ENCODE results near the gene ROBO1.

ROBO1 gene

DNA sequence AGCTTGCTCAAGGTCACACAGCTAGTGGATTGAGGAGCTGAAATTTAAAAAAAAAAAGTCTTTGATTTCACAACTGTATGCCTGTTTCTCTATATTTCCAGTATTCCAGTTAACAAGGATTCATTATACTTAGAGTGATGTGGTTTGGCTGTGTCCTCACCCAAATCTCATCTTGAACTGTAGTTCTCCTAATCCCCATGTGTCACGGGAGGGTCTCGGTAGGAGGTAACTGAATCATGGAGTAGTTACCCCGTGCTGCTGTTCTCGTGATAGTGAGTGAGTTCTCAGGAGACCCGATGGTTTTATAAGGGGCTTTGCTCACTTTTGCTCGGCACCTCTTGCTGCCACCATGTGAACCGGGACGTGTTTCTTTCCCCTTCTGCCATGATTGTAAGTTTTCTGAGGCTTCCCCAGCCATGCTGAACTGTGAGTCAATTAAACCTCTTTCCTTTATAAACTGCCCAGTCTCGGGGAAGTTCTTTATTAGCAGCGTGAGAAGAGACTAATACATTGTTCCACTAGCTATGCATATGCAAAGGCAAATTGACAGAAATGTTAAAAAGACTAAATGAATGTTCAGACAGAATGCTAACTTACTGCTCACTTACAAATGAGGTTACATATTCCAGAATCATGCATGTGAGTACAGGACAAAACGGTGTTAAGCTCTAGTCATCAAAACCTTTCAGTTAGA lies 1101.9 kb downstream of the ROBO1 start:
- DNase-seq, result no peak

DNA sequence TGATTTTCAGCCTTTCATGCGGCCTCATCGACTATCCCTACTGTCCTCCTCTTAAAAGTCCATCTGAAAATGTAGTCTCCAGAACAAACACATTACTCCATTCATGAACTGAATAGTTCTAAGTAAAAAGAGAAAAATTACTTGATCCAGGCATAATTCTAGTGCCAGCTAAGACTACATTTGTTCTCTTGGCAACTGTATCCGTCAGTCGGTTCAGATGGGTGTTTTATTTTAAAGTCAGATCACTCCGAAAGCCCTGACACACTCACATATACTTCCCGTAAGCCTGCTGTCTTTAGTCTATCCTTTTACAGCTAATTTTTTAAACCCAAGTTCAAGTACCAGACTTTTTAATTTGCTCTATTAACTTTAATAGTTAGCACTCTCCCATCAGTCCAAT lies 1102.7 kb downstream of the ROBO1 start:
- no peak for DNase-seq

DNA sequence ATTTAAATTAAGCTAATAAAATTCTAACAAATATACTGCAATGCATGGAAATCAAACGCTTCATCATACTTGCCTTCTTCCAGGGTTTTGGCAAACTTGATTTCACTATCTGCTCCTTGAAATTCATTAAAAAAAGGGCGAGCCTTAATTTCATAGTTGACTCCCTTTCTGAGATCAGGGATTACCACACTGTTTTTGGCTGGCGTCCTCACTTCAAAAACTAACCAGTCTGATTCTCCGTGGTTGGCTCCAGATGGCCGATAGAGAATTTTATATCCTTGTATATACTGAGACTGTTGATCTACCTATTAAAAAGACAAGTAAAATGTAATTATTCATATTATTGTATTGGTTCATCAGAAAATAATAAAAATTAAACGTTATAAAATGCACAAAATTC lies 1106.8 kb downstream of the ROBO1 start:
- DNase-seq, result no peak

DNA sequence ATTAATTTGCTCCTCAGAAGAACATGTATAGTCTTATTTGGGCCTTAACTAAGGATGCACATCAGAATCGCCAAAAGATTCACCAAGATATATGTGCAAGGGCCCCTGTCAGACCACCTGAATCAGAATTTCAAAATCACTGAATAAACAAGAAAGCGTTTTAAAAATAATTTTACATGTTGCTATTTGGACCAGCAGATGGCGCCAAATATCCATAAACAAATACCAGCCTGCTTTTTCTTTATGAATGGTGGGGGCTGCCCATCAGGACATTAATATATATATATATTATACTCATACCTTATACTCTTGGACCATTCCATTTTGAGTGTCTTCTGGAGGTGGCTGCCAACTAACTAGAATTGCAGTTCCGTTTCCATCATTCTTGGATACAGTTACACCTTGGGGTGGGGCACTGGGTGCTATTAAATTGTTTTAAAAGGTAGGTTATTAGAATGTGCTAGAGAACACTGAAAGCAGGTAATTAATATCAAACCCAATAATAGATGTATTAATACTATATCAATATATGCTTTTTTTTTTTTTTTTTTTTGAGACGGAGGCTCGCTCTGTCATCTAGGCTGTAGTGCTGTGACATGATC lies 1108.3 kb downstream of the ROBO1 start:
- DNase-seq, result no peak

DNA sequence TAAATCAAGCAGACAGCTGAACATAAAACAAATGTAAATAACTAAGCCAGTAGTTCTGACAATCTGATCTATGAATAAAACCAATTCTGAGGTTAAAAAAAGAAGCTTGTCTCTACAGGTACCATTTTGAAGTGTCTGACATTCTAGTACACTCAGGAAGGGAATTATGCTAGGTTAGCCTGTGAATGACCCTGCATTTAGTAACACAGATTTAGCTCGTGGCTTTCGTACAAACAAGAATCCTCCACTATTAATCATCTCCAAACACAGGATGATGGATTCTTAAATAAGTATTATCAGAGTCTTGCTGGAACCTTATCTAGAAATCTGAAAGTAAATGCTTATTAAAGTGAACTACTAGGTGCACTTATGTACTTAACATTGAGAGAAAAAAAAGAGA lies 1120.1 kb downstream of the ROBO1 start:
- DNase-seq, result no peak

DNA sequence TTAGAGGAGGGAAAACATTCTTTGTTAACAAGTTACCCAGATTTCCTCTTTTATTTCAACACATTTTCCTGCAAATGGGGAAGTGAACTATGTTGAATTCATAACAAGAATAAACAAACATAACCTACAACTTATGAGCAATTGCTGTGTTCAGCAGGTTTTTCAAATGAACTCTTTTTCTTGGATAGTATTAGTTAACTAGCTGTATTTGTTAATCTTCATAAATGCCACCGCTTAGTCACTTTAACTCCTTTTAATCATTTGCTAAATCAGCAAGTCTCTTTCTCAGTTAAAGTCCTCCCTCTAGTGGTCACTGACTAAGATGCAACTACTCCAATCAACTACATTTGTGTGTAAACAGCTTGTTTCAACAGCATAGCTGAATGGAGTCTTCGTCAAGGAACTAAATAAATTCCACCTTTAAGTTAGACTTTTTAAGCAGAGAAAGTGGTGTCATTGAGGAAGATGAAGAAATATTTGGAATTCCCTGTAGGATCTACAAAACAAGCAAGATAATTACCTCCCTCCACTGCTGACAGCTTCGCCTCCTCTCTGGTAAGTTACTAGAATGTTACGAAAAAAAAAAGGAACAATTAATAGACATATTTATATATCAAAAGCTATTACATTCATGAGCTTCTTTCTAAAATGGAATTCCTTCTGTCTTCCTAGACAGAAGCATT lies 1122.0 kb downstream of the ROBO1 start:
- no peak for DNase-seq

DNA sequence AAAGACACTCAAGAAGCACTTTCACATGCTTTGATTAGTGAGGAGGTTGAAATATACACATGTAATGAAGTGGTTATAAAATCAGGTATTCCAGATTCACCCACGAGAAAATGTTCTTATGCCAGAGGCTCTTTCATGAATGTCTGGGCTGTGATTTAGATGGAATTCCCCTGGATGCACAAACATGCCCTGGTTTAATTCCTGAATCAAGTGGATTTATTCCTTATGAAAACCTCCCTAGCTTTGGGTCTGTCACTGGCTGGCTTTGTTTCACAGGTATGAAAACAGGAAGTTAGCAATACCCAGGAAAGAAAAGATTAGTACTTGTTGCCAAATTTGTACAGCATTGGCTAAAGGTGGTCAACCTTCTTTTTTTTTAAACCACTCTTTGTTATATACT lies 1123.0 kb downstream of the ROBO1 start:
- no peak for DNase-seq

DNA sequence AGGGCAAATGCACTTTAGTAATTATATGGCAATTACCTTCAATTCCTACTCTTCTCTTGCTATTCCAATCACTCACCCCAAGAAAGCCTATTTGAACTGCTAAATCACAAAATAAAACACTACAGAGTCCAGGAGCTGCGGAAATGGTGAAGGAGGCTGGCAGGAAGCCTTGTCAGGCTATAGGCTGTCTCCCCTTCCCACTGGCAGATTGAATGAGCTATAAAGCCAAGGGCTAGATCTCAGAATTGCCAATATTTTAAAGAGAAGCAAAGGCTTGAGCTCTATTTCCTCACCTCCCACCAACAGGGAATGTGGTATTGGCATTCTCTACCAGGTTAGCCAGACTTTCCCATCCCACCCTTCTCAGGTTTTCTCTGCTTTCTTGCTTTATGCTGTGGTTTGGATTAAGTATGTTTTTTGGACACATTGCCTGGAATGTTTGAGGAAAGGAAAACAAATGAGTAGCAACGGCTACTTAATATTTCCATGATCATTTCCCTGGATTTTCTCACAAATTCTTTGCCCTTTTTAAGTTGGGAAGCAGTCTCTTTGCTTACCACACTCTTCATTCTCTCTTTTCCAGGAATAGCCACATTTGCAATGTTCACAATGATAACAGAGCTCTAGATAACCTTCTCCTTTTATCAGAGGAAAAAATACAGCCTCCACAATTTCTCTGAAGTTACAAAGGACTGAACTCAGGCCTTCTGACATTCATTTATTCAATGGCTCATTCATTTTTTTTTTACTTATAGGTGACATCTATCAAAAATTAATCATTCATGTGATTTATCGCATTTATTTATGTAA lies 1125.4 kb downstream of the ROBO1 start:
- no peak for DNase-seq

DNA sequence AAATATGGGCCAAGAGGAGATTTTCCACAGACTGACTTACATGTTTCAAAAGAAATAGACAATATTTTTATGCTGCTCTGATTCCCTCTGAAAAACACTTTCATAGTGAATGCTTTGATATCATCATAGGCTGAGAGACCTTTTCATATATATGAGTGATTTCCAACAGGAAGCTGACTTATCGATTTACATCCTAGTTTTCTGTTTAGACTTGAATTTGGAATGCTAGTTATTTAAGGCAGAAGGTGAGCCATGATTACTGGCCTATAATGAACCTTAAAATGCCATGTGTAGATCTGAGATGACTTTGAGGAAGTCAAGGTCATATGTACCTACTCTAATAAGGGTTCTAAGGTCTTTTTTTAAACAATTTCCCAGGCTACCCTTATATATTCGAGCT lies 1126.1 kb downstream of the ROBO1 start:
- DNase-seq, result no peak

DNA sequence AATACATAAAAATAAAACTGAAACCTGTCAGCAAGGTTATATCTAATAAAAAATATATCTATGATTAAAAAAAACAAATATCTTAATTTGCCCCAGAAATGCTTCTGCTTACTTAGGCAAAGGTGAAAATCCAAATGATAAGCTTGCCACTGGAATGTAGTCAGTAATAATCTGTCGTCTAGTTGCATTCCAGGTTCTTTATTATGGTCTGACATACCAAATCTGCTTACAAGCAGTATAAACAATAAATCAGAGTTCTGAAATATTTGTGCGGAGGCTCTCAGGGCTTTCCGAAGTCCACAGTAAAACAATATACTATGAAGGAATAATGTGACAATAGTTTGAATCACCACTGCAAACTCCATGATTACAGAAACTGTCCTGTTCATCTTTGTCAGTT lies 1133.5 kb downstream of the ROBO1 start:
- DNase-seq, result no peak

DNA sequence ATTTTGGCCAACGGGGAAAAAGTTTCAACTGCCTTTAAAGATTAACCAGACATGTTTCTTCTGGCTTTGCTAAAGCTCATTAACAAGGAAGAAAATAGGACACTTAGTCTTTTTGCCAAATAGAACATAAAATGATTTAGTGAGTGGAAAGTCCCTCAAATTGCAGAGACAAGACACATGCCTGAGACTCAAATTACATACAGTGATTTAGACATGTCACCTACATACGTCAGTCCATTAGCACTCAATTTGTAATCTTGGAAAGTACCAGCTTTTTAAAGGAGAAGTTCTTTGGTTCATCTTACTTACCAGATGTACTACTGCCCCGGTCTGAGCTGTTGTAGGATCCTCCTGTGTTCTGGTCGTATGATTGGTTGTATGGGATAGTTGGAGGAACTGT lies 1134.2 kb downstream of the ROBO1 start:
- DNase-seq, result no peak

DNA sequence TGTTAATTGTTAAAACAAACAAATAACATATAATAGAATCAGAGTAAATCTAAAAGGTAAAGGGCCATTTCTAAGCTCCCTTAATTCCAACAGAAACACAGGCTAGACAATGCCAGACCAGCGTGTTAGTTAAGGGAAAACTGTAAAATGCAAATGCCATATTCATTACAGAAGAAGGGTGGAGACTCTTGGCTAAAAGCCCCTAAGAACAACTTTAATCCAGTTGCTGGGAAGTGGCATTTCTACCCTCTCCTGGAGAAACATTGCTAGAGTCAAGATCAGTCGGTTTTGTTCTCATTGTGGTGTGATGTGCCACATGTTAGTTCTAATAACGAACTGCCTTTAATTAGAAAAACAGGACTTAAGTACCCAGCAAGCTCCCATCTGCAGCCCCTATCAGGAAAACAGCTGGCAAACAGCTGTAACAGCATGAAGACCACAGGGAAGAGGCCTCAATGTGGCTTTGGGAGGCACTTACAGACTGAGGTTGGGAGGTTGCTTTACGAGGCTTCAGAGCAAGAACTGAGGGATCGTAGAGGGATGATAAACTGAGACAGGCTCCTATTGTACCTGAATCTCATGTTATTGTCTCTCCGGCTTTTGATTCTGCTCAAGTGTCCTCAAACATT lies 1134.8 kb downstream of the ROBO1 start:
- no peak for DNase-seq

DNA sequence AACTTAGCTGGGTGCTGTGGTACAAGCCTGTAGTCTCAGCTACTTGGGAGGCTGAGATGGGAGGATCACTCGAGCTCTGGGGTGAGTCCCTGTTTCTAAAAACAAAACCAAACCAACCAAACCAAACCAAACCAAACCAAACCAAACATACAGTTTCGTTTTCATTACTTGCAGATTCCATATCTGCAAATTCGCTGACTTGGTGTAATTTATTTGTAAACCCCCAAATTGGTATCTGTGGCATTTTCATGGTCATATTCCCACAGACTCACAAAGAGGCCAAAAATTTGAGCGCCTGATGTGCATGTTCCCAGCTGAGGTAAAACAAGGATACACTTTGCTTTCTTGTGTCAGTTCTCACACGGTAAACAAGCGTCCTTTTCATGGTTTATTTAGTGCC lies 1138.3 kb downstream of the ROBO1 start:
- no peak for DNase-seq

DNA sequence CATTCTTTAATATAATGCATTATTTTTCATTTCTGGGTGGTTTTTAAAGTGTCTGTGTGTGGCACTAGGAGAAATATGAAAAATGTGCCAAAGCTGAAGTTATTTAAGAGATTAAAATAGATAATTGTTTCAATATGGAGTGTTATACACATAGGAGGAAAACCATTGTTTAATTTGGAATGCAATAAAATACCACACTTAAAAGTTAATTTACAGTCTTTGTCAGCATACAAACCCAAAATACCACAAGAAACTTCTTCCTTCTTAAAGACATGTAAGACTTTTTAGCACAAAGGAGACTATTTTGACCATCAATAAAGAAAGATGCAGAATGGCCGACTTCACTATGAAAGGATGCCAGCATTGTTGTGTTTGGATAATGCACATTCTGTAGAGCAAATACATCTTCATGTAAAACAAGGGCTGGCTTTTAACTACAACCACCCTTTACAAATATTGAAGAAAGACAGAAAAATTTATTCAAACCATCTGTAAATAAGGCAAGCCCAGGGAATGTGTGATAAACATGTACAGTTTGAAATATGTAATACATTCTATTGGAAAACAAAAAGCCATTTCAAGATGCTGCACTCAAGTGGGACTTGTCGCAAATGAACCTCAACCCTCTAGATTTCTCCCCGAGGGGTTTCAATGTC lies 1146.6 kb downstream of the ROBO1 start:
- DNase-seq, result no peak

DNA sequence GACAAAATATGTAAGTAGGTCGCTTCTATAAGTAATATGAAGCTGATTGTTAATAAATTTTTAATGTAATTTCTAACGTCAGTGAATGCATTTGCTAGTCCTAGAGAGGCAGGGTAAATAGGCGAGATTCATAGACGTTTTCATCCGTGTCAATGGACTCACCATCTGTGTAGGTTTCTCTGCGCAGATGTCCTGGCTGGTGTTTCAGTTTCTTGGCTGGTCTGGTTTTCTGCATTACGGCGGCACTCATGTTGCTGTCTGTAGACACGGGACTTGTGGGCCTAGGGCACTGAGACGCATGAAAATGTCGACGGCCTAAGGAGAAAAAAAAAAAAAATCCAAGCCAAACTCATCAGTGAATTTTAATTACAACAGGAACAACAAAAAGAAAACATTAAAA lies 1153.3 kb downstream of the ROBO1 start:
- no peak for DNase-seq

DNA sequence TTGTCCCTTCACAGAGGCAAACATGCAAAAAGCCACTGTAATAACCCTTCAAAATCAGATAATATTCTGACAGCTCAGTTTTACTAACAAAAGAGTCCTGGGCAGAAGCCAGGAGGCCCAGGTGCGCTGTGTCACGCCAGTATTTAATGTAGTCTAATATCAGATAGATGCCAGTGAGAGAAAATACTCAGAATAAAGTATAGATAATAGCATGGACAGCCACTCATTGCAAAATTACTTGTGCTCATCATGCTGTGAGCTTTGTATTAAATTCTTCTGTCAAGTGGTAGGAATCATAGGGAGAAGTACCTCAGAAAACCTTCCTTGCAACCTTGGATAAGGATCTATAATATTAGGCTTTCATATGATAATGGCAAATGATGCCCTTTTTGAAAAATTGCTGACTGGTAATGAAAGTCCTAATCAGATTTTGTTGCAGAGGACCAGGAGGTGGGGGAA lies 1154.3 kb downstream of the ROBO1 start:
- no peak for DNase-seq

DNA sequence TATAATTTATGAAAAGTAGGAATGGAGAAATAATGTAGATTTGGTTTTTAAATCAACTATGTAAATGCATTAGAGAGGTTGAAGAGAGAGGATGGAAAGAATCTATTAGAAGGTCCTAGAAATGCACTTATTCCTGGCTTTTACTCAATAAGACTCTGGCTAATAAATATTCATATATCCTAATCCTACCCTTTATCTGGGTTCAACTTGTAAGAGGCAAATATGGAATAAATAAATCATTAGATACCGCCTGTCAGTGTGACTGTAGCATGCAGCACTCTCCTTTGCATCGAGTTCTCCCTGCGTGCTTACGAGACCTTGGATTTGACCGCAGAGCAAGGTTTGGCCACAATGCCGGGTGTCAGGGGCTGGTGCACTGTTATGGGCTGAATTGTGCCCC lies 1156.5 kb downstream of the ROBO1 start:
- no peak for DNase-seq

DNA sequence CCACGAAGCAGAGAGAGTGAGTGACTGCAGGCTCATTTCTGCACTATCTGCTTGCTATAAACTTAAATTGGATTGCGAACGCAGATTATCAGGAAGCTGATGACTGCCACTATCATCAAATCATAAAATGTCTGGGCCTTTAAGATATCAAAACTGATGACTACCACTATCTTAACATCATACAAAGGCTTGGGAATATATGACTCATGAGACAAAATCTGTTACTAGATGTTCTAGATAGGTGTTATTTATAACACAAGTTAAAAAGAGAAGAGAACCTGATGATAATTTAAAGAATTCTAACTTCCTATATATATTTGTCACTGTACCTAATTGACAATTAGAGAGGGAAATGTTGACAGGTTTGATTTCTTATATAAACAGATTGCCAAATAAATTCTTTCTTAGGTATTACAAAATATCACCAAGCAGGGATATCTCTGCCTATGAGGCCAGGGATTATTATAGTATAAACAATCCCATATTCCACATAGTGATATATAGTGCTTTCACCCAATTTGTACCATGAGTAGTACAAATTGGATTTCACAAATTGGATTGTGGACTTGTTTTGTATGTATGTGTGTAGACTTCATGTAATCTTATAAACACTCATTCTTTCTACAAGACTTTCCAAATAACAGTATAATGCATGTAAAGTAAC lies 1157.2 kb downstream of the ROBO1 start:
- no peak for DNase-seq

DNA sequence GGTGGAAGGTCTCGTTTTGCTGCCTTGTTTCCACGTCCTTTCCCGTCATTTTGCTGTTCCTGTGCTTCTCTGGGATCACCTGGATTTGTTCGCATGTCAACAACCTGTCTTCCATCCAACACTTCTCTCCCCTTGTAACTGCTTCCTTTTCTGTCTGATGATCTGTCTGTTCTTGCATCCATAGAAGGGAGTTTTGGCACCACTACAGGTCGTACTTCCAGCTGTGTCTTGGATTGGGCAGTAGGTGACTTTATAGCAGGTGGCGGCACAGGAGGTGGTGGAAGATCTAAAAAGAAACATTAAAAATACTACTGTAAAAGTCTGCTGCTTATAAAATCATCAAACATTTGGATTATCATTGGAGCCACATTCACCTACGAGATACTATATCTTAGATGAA lies 1161.0 kb downstream of the ROBO1 start:
- no peak for DNase-seq

DNA sequence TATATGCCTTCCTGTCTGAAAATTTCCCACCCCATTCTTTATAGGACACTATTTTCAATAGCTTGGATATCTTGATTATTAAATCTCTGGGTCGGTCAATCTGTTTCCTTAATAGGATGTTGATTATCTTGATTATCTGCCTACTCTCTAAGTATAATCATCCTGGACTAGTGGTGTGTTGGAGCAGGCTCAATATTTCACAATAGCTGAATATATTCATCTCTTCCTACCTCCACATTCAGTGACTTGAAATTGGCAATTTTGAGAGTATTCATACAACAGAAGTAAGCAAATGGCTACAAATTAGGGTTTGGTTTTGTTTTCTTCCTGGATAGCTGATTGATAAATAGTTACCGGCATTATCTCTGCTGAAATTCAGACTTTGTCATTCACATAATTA lies 1162.6 kb downstream of the ROBO1 start:
- DNase-seq, result no peak

DNA sequence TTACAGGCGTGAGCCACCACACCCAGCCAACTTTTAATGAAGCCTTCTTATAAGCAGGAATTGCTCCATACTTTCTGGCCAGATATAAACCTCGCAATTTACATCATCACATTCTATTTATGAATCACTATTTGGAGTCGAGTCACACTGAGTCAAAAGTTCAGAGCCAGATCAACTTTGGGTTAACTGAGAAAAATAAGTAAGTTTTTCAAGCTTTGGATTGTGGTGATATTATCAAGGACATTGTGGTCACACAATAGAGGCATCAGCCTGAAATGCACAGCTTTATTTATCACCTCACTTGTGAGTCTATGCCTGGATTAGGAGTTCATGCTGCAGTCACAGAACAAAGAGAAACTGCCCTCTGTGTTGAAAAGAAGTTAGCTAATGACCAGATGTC lies 1163.5 kb downstream of the ROBO1 start:
- DNase-seq, result no peak

DNA sequence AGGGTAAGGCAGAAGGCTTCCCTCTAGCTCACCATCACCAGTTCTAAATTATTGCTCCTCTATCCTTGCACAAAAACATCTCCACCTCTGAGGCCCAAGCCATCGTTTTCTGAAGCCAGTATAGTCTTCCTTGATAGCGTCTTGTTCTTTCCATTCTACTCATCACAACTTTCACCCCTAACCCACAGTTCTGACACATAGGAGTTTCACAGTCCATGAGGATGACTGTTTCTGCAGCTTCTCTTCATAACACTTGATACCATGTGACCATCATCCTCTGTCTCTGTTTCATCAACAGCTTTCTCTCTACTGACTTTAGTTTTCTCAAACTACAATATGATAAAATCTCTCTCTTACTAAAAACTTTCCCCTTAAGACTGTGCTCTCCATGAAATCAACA lies 1166.5 kb downstream of the ROBO1 start:
- no peak for DNase-seq
